ENCODE results near the gene PGAP1.
A peak's percentile ranks its signal among the peaks of the same experiment; 100 is the strongest.

Gene PGAP1

GRCh38 chr2:196926562-196927375 lies at the start of gene PGAP1:
TSS of gene PGAP1 (minus strand) at chr2:196926707. CDS start at chr2:196926616, 91 bp downstream.
- Histone ChIP-seq H3K36me3 (ENCODE audit: control insufficient read depth, insufficient read depth, low read length) (no peaks in the 10 kb centered on the region), H3K27ac (ENCODE audit: low read depth, low read length) (peak within 1 kb of the TSS; percentile 88), H3K9me3 (ENCODE audit: control insufficient read depth, insufficient read depth, low read length) (no peaks in the 10 kb centered on the region), H3K27me3 (ENCODE audit: control insufficient read depth, insufficient read depth, low read length) (peaks cover 6% of the 10 kb centered on the region), H3K9ac (ENCODE audit: low read depth, low read length) (peak within 1 kb of the TSS; percentile 77), H3K4me3 (ENCODE audit: low read depth, low read length) (peak within 1 kb of the TSS; percentile 99), H3K4me1 (ENCODE audit: control insufficient read depth, insufficient read depth, low read length) (peaks cover 22% of the 10 kb centered on the region)

- no peaks in the 10 kb centered on the region for H3K36me3 ChIP-seq (ENCODE audit: control insufficient read depth, insufficient read depth, low read length)
- peaks cover 11% of the 10 kb centered on the region for H3K4me1 ChIP-seq (ENCODE audit: control insufficient read depth, insufficient read depth, low read length)
- H3K27me3 ChIP-seq (ENCODE audit: control insufficient read depth, insufficient read depth, low read length) = no peaks in the 10 kb centered on the region
- H3K4me3 ChIP-seq (ENCODE audit: low read depth, low read length) = no peak overlapping the region
- H3K9me3 ChIP-seq (ENCODE audit: control insufficient read depth, insufficient read depth, low read length) = no peaks in the 10 kb centered on the region
- H3K27ac ChIP-seq (ENCODE audit: low read depth, low read length) = no peak overlapping the region
- H3K9ac ChIP-seq (ENCODE audit: low read depth, low read length) = no peak overlapping the region
These were observed 48.5 kb upstream of the PGAP1 start for GRCh38 chr2:196974970-196975369.

GRCh38 chr2:196971574-196972279 lies 45.2 kb upstream of the PGAP1 start:
- Histone ChIP-seq H3K9ac (ENCODE audit: low read depth, low read length) (no peak overlapping the region), H3K36me3 (ENCODE audit: control insufficient read depth, insufficient read depth, low read length) (no peaks in the 10 kb centered on the region), H3K4me1 (ENCODE audit: control insufficient read depth, insufficient read depth, low read length) (peaks cover 16% of the 10 kb centered on the region), H3K27ac (ENCODE audit: low read depth, low read length) (peak overlapping the region; percentile 79), H3K27me3 (ENCODE audit: control insufficient read depth, insufficient read depth, low read length) (no peaks in the 10 kb centered on the region), H3K9me3 (ENCODE audit: control insufficient read depth, insufficient read depth, low read length) (no peaks in the 10 kb centered on the region), H3K4me3 (ENCODE audit: low read depth, low read length) (no peak overlapping the region)

GRCh38 chr2:196970099-196970498 lies 43.6 kb upstream of the PGAP1 start:
- H3K36me3 ChIP-seq (ENCODE audit: control insufficient read depth, insufficient read depth, low read length) = no peaks in the 10 kb centered on the region
- H3K9me3 ChIP-seq (ENCODE audit: control insufficient read depth, insufficient read depth, low read length) = no peaks in the 10 kb centered on the region
- peaks cover 29% of the 10 kb centered on the region for H3K4me1 ChIP-seq (ENCODE audit: control insufficient read depth, insufficient read depth, low read length)
- no peak overlapping the region for H3K27ac ChIP-seq (ENCODE audit: low read depth, low read length)
- H3K27me3 ChIP-seq (ENCODE audit: control insufficient read depth, insufficient read depth, low read length) = no peaks in the 10 kb centered on the region
- H3K4me3 ChIP-seq (ENCODE audit: low read depth, low read length) = no peak overlapping the region
- no peak overlapping the region for H3K9ac ChIP-seq (ENCODE audit: low read depth, low read length)

GRCh38 chr2:196968516-196968915 lies 42.0 kb upstream of the PGAP1 start:
- Histone ChIP-seq H3K4me1 (ENCODE audit: control insufficient read depth, insufficient read depth, low read length) (peaks cover 29% of the 10 kb centered on the region), H3K9me3 (ENCODE audit: control insufficient read depth, insufficient read depth, low read length) (no peaks in the 10 kb centered on the region), H3K36me3 (ENCODE audit: control insufficient read depth, insufficient read depth, low read length) (no peaks in the 10 kb centered on the region), H3K9ac (ENCODE audit: low read depth, low read length) (no peak overlapping the region), H3K27me3 (ENCODE audit: control insufficient read depth, insufficient read depth, low read length) (no peaks in the 10 kb centered on the region), H3K27ac (ENCODE audit: low read depth, low read length) (no peak overlapping the region), H3K4me3 (ENCODE audit: low read depth, low read length) (no peak overlapping the region)

- Histone ChIP-seq H3K4me1 (ENCODE audit: control insufficient read depth, insufficient read depth, low read length) (peaks cover 29% of the 10 kb centered on the region), H3K27ac (ENCODE audit: low read depth, low read length) (no peak overlapping the region), H3K4me3 (ENCODE audit: low read depth, low read length) (no peak overlapping the region)
These were observed 41.3 kb upstream of the PGAP1 start for GRCh38 chr2:196967775-196968174.

GRCh38 chr2:196967116-196967515 lies 40.6 kb upstream of the PGAP1 start:
- Histone ChIP-seq H3K27ac (ENCODE audit: low read depth, low read length) (peak overlapping the region; percentile 18), H3K27me3 (ENCODE audit: control insufficient read depth, insufficient read depth, low read length) (no peaks in the 10 kb centered on the region), H3K9me3 (ENCODE audit: control insufficient read depth, insufficient read depth, low read length) (no peaks in the 10 kb centered on the region), H3K4me1 (ENCODE audit: control insufficient read depth, insufficient read depth, low read length) (peaks cover 27% of the 10 kb centered on the region), H3K9ac (ENCODE audit: low read depth, low read length) (peak overlapping the region; percentile 6; the same call in 1 of the 2 replicates), H3K36me3 (ENCODE audit: control insufficient read depth, insufficient read depth, low read length) (no peaks in the 10 kb centered on the region), H3K4me3 (ENCODE audit: low read depth, low read length) (peak overlapping the region; percentile 13; the same call in 1 of the 2 replicates)

More at GRCh38 chr2:196967775-196968174, 41.3 kb upstream of the PGAP1 start:
- Histone ChIP-seq H3K9ac (ENCODE audit: low read depth, low read length) (no peak overlapping the region), H3K9me3 (ENCODE audit: control insufficient read depth, insufficient read depth, low read length) (no peaks in the 10 kb centered on the region), H3K36me3 (ENCODE audit: control insufficient read depth, insufficient read depth, low read length) (no peaks in the 10 kb centered on the region), H3K27me3 (ENCODE audit: control insufficient read depth, insufficient read depth, low read length) (no peaks in the 10 kb centered on the region)

- H3K9me3 ChIP-seq (ENCODE audit: control insufficient read depth, insufficient read depth, low read length) = no peaks in the 10 kb centered on the region
- no peaks in the 10 kb centered on the region for H3K36me3 ChIP-seq (ENCODE audit: control insufficient read depth, insufficient read depth, low read length)
- no peaks in the 10 kb centered on the region for H3K27me3 ChIP-seq (ENCODE audit: control insufficient read depth, insufficient read depth, low read length)
- H3K27ac ChIP-seq (ENCODE audit: low read depth, low read length) = no peak overlapping the region
- H3K9ac ChIP-seq (ENCODE audit: low read depth, low read length) = no peak overlapping the region
- peaks cover 18% of the 10 kb centered on the region for H3K4me1 ChIP-seq (ENCODE audit: control insufficient read depth, insufficient read depth, low read length)
- H3K4me3 ChIP-seq (ENCODE audit: low read depth, low read length) = no peak overlapping the region
These were observed 39.6 kb upstream of the PGAP1 start for GRCh38 chr2:196966061-196966460.

- Histone ChIP-seq H3K36me3 (ENCODE audit: control insufficient read depth, insufficient read depth, low read length) (no peaks in the 10 kb centered on the region), H3K9me3 (ENCODE audit: control insufficient read depth, insufficient read depth, low read length) (no peaks in the 10 kb centered on the region), H3K27ac (ENCODE audit: low read depth, low read length) (no peak overlapping the region), H3K4me3 (ENCODE audit: low read depth, low read length) (no peak overlapping the region), H3K9ac (ENCODE audit: low read depth, low read length) (no peak overlapping the region), H3K4me1 (ENCODE audit: control insufficient read depth, insufficient read depth, low read length) (peaks cover 18% of the 10 kb centered on the region), H3K27me3 (ENCODE audit: control insufficient read depth, insufficient read depth, low read length) (no peaks in the 10 kb centered on the region)
These were observed 39.1 kb upstream of the PGAP1 start for GRCh38 chr2:196965651-196966050.

- no peak overlapping the region for H3K4me3 ChIP-seq (ENCODE audit: low read depth, low read length)
- no peak overlapping the region for H3K9ac ChIP-seq (ENCODE audit: low read depth, low read length)
- H3K4me1 ChIP-seq (ENCODE audit: control insufficient read depth, insufficient read depth, low read length) = peaks cover 18% of the 10 kb centered on the region
- H3K27ac ChIP-seq (ENCODE audit: low read depth, low read length) = no peak overlapping the region
- no peaks in the 10 kb centered on the region for H3K9me3 ChIP-seq (ENCODE audit: control insufficient read depth, insufficient read depth, low read length)
- no peaks in the 10 kb centered on the region for H3K36me3 ChIP-seq (ENCODE audit: control insufficient read depth, insufficient read depth, low read length)
- H3K27me3 ChIP-seq (ENCODE audit: control insufficient read depth, insufficient read depth, low read length) = no peaks in the 10 kb centered on the region
These were observed 37.5 kb upstream of the PGAP1 start for GRCh38 chr2:196963961-196964360.

GRCh38 chr2:196963043-196963442 lies 36.5 kb upstream of the PGAP1 start:
- H3K9ac ChIP-seq (ENCODE audit: low read depth, low read length) = no peak overlapping the region

More at GRCh38 chr2:196963043-196963442, 36.5 kb upstream of the PGAP1 start:
- H3K27me3 ChIP-seq (ENCODE audit: control insufficient read depth, insufficient read depth, low read length) = no peaks in the 10 kb centered on the region
- H3K27ac ChIP-seq (ENCODE audit: low read depth, low read length) = no peak overlapping the region
- H3K36me3 ChIP-seq (ENCODE audit: control insufficient read depth, insufficient read depth, low read length) = no peaks in the 10 kb centered on the region
- no peak overlapping the region for H3K4me3 ChIP-seq (ENCODE audit: low read depth, low read length)
- no peaks in the 10 kb centered on the region for H3K9me3 ChIP-seq (ENCODE audit: control insufficient read depth, insufficient read depth, low read length)
- H3K4me1 ChIP-seq (ENCODE audit: control insufficient read depth, insufficient read depth, low read length) = peaks cover 24% of the 10 kb centered on the region
